H1 (cell line): Measurements from ENCODE around the gene SMCO1. TPM values are rescaled to one million over a fixed set of nuclear protein-coding genes. Genes with fewer than 3 reads are reported as not detected.
"Not testable (repeated sequence)": the region's sequence is repeated elsewhere in the genome, so short reads cannot be mapped to it uniquely, and the experiment has no call there.

Experiments
- CTCF ChIA-PET: fragments of 300-600 bp; sonication (Branson Sonifier 250); formaldehyde crosslinking; loops from one replicate; lab custom pipeline; 2021; ENCODE audit not compliant: partially characterized antibody; lab: Charles Lee
- POLR2A ChIA-PET: fragments of 300-600 bp; sonication (Branson Sonifier 250); formaldehyde crosslinking; loops from one replicate; lab custom pipeline; 2021; ENCODE audit warnings: inconsistent platforms; ENCODE audit not compliant: partially characterized antibody; lab: Charles Lee
- DNase-seq, 2 experiments: peaks; one replicate each; pipeline versions ENCODE4 v3.0.0 to v3.0.0-alpha.2; 2010 to 2022; ENCODE audit warnings: low spot score in 2 of 2, low read depth in 1 of 2, mixed read lengths in 1 of 2
- FAIRE-seq: peaks from 2 replicates; lab custom pipeline; 2011; peaks lifted over from hg19 to GRCh38; lab: Jason Lieb, UNC
- H2AFZ ChIP-seq: 2 replicates; pipeline ENCODE4 v1.8.1; 2012; ENCODE audit warnings: low read length, inconsistent platforms
- H2AK5ac ChIP-seq: 2 replicates; pipeline ENCODE4 v1.6.1; 2013; ENCODE audit warnings: low read depth, low read length
- H2BK120ac ChIP-seq: replicated peaks from 2 replicates; pipeline ENCODE3; 2013; ENCODE audit warnings: low read depth, low read length, inconsistent platforms
- H2BK12ac ChIP-seq: 2 replicates; pipeline ENCODE4 v1.6.1; 2013; ENCODE audit warnings: low read depth, low read length
- H2BK15ac ChIP-seq: 2 replicates; pipeline ENCODE4 v1.6.1; 2013; ENCODE audit warnings: low read length
- H2BK20ac ChIP-seq: 2 replicates; pipeline ENCODE4 v1.6.1; 2013; ENCODE audit warnings: low read length
- H2BK5ac ChIP-seq: 2 replicates; pipeline ENCODE4 v1.6.1; 2013; ENCODE audit warnings: low read depth, low read length
- H3K14ac ChIP-seq: 2 replicates; pipeline ENCODE4 v1.6.1; 2013; ENCODE audit warnings: inconsistent platforms; ENCODE audit not compliant: insufficient read length
- H3K18ac ChIP-seq: 2 replicates; pipeline ENCODE4 v1.6.1; 2013; ENCODE audit warnings: low read length; ENCODE audit errors: extremely low read depth
- H3K23ac ChIP-seq: 2 replicates; pipeline ENCODE4 v1.6.1; 2013; ENCODE audit warnings: inconsistent platforms; ENCODE audit not compliant: insufficient read length
- H3K23me2 ChIP-seq: 2 replicates; pipeline ENCODE4 v1.6.1; 2013; ENCODE audit warnings: low read depth, low read length
- H3K27ac ChIP-seq: 2 replicates; pipeline ENCODE4 v1.6.1; 2011; ENCODE audit warnings: low read depth, low read length, inconsistent platforms
- H3K27me3 ChIP-seq, 4 experiments: replicated peaks in 1 of 4; 1 replicate in 1 of 4; 2 replicates in 3 of 4; pipeline versions ENCODE4 v1.6.1 to v1.8.1; 2011 to 2013; ENCODE audit warnings: low read length in 3 of 4, mild to moderate bottlenecking in 3 of 4, inconsistent platforms in 2 of 4, mixed read lengths in 2 of 4, moderate library complexity in 1 of 4; ENCODE audit not compliant: control insufficient read depth in 3 of 4, insufficient read depth in 3 of 4; ENCODE audit errors: extremely low read depth in 1 of 4
- H3K36me3 ChIP-seq, 4 experiments: 2 replicates each; pipeline versions ENCODE4 v1.6.1 to v1.8.1; 2011 to 2013; ENCODE audit warnings: mild to moderate bottlenecking in 4 of 4, low read length in 3 of 4, moderate library complexity in 2 of 4, control low read depth in 1 of 4, inconsistent platforms in 1 of 4; ENCODE audit not compliant: insufficient read depth in 4 of 4, control insufficient read depth in 2 of 4
- H3K4ac ChIP-seq: replicated peaks from 2 replicates; pipeline ENCODE3; 2013; ENCODE audit warnings: low read length, low read depth, mixed read lengths, inconsistent platforms; ENCODE audit not compliant: insufficient read length
- H3K4me1 ChIP-seq, 4 experiments: replicated peaks in 1 of 4; 1 replicate in 1 of 4; 2 replicates in 3 of 4; pipeline versions ENCODE4 v1.6.1 to v1.8.1; 2011 to 2013; ENCODE audit warnings: low read length in 3 of 4, inconsistent platforms in 2 of 4, mixed read lengths in 1 of 4; ENCODE audit not compliant: insufficient read depth in 4 of 4, control insufficient read depth in 3 of 4
- H3K4me2 ChIP-seq, 2 experiments: 2 replicates each; pipeline versions ENCODE4 v1.6.1 to v1.8.1; 2011 to 2013; ENCODE audit warnings: low read depth in 2 of 2, low read length in 2 of 2, control low read depth in 1 of 2, inconsistent platforms in 1 of 2, mild to moderate bottlenecking in 1 of 2; ENCODE audit not compliant: insufficient read depth in 1 of 2
- H3K4me3 ChIP-seq, 4 experiments: fragments of 200-600, 300-600 bp in 1 of 4; sonication (generic), shearing (Covaris generic), sonication (Bioruptor Twin) in 1 of 4; 2 replicates each; pipeline versions ENCODE4 v1.5.1 to v1.8.1; 2011 to 2016; ENCODE audit warnings: low read length in 4 of 4, low read depth in 3 of 4, control low read depth in 2 of 4, inconsistent platforms in 2 of 4, mild to moderate bottlenecking in 2 of 4, mixed read lengths in 1 of 4, moderate library complexity in 1 of 4; ENCODE audit not compliant: insufficient read depth in 2 of 4; ENCODE audit errors: extremely low read depth in 1 of 4
- H3K56ac ChIP-seq: replicated peaks from 2 replicates; pipeline ENCODE3; 2013; ENCODE audit warnings: low read depth, mild to moderate bottlenecking, mixed read lengths, low read length, inconsistent platforms; ENCODE audit not compliant: insufficient read length
- H3K79me1 ChIP-seq: 2 replicates; pipeline ENCODE4 v1.6.1; 2013; ENCODE audit warnings: low read depth, low read length, control low read depth
- H3K79me2 ChIP-seq, 2 experiments: 2 replicates each; pipeline versions ENCODE4 v1.6.1 to v1.8.1; 2012 to 2013; ENCODE audit warnings: low read length in 2 of 2, mild to moderate bottlenecking in 2 of 2, inconsistent platforms in 1 of 2; ENCODE audit not compliant: insufficient read depth in 2 of 2, control insufficient read depth in 1 of 2
- H3K9ac ChIP-seq, 4 experiments: replicated peaks in 1 of 4; 1 replicate in 1 of 4; 2 replicates in 3 of 4; pipeline versions ENCODE4 v1.6.1 to v1.8.1; 2011 to 2013; ENCODE audit warnings: low read depth in 3 of 4, low read length in 3 of 4, control low read depth in 2 of 4, mild to moderate bottlenecking in 2 of 4, moderate library complexity in 2 of 4, inconsistent platforms in 1 of 4; ENCODE audit errors: extremely low read depth in 1 of 4
- H3K9me3 ChIP-seq, 2 experiments: 2 replicates each; pipeline versions ENCODE4 v1.6.1 to v1.8.1; 2012 to 2013; ENCODE audit warnings: mild to moderate bottlenecking in 2 of 2, moderate library complexity in 2 of 2, control low read depth in 1 of 2, inconsistent platforms in 1 of 2, low read depth in 1 of 2, low read length in 1 of 2, mixed read lengths in 1 of 2; ENCODE audit not compliant: insufficient read depth in 2 of 2
- H4K20me1 ChIP-seq, 2 experiments: replicated peaks in 1 of 2; 2 replicates each; pipeline versions ENCODE3 to v1.8.1; 2011 to 2013; ENCODE audit warnings: inconsistent platforms in 2 of 2, low read length in 2 of 2, mild to moderate bottlenecking in 1 of 2; ENCODE audit not compliant: insufficient read depth in 2 of 2, control insufficient read depth in 1 of 2
- H4K5ac ChIP-seq: 2 replicates; pipeline ENCODE4 v1.6.1; 2013; ENCODE audit warnings: low read length, low read depth, mixed read lengths, inconsistent platforms; ENCODE audit not compliant: insufficient read length
- H4K8ac ChIP-seq: 2 replicates; pipeline ENCODE4 v1.8.0; 2013; ENCODE audit warnings: mild to moderate bottlenecking, moderate library complexity, low read length, inconsistent platforms; ENCODE audit not compliant: insufficient read depth; ENCODE audit errors: extremely low read depth
- H4K91ac ChIP-seq: replicated peaks from 2 replicates; pipeline ENCODE3; 2013; ENCODE audit warnings: low read length, mixed read lengths, inconsistent platforms; ENCODE audit not compliant: insufficient read length
- WGBS, 2 experiments: shearing (Covaris generic) in 1 of 2; methylation state at CpG; one replicate each; pipeline versions ENCODE4 v1.1.6 to v1.1.7; 2013 to 2015; ENCODE audit warnings: low lambda C conversion rate in 2 of 2, mixed read lengths in 2 of 2, inconsistent platforms in 1 of 2, low coverage in 1 of 2, missing lambda C conversion rate in 1 of 2; ENCODE audit not compliant: insufficient replicate concordance in 2 of 2, insufficient coverage in 1 of 2, insufficient read length in 1 of 2; ENCODE audit errors: extremely low coverage in 1 of 2, missing lambda C conversion rate in 1 of 2; 5-methylcytosine and 5-hydroxymethylcytosine counted together
- polyA plus RNA-seq, 7 experiments: library from polyadenylated mRNA; depleted of rRNA in 3 of 7; stranded (reverse) in 5 of 7; unstranded in 2 of 7; fragments of >200 nt in 5 of 7; fragments of 200-250 nt in 2 of 7; gene quantifications; 1 replicate in 5 of 7; 2 replicates in 1 of 7; 4 replicates in 1 of 7; pipeline versions ENCODE4 v1.2.1 to v1.2.3, GENCODE V29; 2011 to 2013; ENCODE audit warnings: missing spikeins in 2 of 7, mixed read lengths in 2 of 7
- total RNA-seq: library from RNA; stranded (reverse); fragmentation: NEBNext Ultra II Directional; extraction: Animal tissue kit (Norgen Biotek cat#: 25700); gene quantifications from 2 replicates; pipeline ENCODE4 v1.2.1, GENCODE V29; 2021

Gene SMCO1
- total and polyA plus RNA-seq, 2 of the 8 experiments (the other 6 are each of a cell fraction or from before 2014, with no cell fraction given), result 0.03 TPM; not detected in 1

- H2BK5ac ChIP-seq, H2AK5ac ChIP-seq, H3K79me1 ChIP-seq, H3K18ac ChIP-seq, H3K56ac ChIP-seq, H2AFZ ChIP-seq, H2BK12ac ChIP-seq, FAIRE-seq, H4K5ac ChIP-seq, POLR2A ChIA-PET, H4K20me1 ChIP-seq, H3K23ac ChIP-seq, H3K4me2 ChIP-seq, H3K9ac ChIP-seq, H3K14ac ChIP-seq, DNase-seq, H3K23me2 ChIP-seq, H3K36me3 ChIP-seq, H2BK15ac ChIP-seq, H3K27me3 ChIP-seq, H3K79me2 ChIP-seq, H2BK20ac ChIP-seq, H3K4ac ChIP-seq, H3K4me3 ChIP-seq, H3K27ac ChIP-seq, H2BK120ac ChIP-seq, H4K91ac ChIP-seq, H3K4me1 ChIP-seq, H4K8ac ChIP-seq: not testable (repeated sequence)
- WGBS, 2 experiments, result 91% methylated on average over 11 of the region's 12 CpGs; no CpG with 5 or more reads in 1 of the 2 experiments
- CTCF ChIA-PET, result interaction anchor here (0.6 to 5.5 kb wide), 12 partner anchors 13 to 914 kb away, joined by 3 to 40 read pairs (median 4); no protein-coding TSS in a partner anchor
- H3K9me3 ChIP-seq, result peaks cover 47 to 48% of the 10 kb centered on the region in 2 experiments
Observed at GRCh38 chr3:196521291-196521690, 6.1 kb upstream of the SMCO1 start.
